KMS-11 (cell line): ENCODE measurements around the gene LVRN.

ENCODE experiments used
- H2AFZ ChIP-seq: fragments of 200-600 bp; sonication (generic); 2 replicates; pipeline ENCODE4 v1.6.1; 2016; ENCODE audit warnings: antibody characterized with exemption, mixed run types, low read depth
- H3K27ac ChIP-seq: fragments of 200-600 bp; sonication (generic); 2 replicates; pipeline ENCODE4 v1.6.1; 2016; ENCODE audit warnings: mild to moderate bottlenecking, mixed run types
- H3K27me3 ChIP-seq: fragments of 200-600 bp; sonication (generic); 2 replicates; pipeline ENCODE4 v1.6.1; 2017; ENCODE audit warnings: mild to moderate bottlenecking, low read depth, mixed run types, moderate library complexity; ENCODE audit not compliant: insufficient read depth
- H3K36me3 ChIP-seq: fragments of 200-600 bp; sonication (generic); 2 replicates; pipeline ENCODE4 v1.6.1; 2017; ENCODE audit warnings: mild to moderate bottlenecking, mixed run types; ENCODE audit not compliant: insufficient read depth
- H3K4me1 ChIP-seq: fragments of 200-600 bp; sonication (generic); 2 replicates; pipeline ENCODE4 v1.6.1; 2016; ENCODE audit warnings: mild to moderate bottlenecking, low read depth, mixed run types; ENCODE audit not compliant: poor library complexity, severe bottlenecking
- H3K4me2 ChIP-seq: fragments of 200-600 bp; sonication (generic); 2 replicates; pipeline ENCODE4 v1.7.0; 2016; ENCODE audit warnings: mild to moderate bottlenecking, mixed run types
- H3K4me3 ChIP-seq: fragments of 200-600 bp; sonication (generic); IDR thresholded peaks from 2 replicates; pipeline ENCODE4 v1.6.1; 2017; ENCODE audit warnings: low read depth, low read length, mixed read lengths; ENCODE audit not compliant: insufficient read depth
- H3K79me2 ChIP-seq: fragments of 200-600 bp; sonication (generic); 2 replicates; pipeline ENCODE4 v1.6.1; 2016; ENCODE audit warnings: low read depth, mixed run types; ENCODE audit not compliant: insufficient read depth
- H3K9ac ChIP-seq: fragments of 200-600 bp; sonication (generic); 2 replicates; pipeline ENCODE4 v1.6.1; 2016; ENCODE audit warnings: mild to moderate bottlenecking, mixed run types
- H4K20me1 ChIP-seq: fragments of 200-600 bp; sonication (generic); 2 replicates; pipeline ENCODE4 v1.6.1; 2016; ENCODE audit warnings: mild to moderate bottlenecking, mixed run types; ENCODE audit not compliant: insufficient read depth
- TF ChIP-seq, protein P1 (sequence below): fragments of 200-600 bp; sonication (generic); conservative IDR thresholded peaks from 2 replicates; pipeline ENCODE4 v1.6.1; 2017; ENCODE audit warnings: low read depth, mild to moderate bottlenecking, antibody characterized with exemption, low read length, moderate library complexity, mixed read lengths

Gene LVRN

GRCh38 chr5:115939059-115939458 lies 23.2 kb upstream of the LVRN start:
- no peaks in the 10 kb centered on the region for H4K20me1 ChIP-seq
- TF ChIP-seq, protein P1, sequence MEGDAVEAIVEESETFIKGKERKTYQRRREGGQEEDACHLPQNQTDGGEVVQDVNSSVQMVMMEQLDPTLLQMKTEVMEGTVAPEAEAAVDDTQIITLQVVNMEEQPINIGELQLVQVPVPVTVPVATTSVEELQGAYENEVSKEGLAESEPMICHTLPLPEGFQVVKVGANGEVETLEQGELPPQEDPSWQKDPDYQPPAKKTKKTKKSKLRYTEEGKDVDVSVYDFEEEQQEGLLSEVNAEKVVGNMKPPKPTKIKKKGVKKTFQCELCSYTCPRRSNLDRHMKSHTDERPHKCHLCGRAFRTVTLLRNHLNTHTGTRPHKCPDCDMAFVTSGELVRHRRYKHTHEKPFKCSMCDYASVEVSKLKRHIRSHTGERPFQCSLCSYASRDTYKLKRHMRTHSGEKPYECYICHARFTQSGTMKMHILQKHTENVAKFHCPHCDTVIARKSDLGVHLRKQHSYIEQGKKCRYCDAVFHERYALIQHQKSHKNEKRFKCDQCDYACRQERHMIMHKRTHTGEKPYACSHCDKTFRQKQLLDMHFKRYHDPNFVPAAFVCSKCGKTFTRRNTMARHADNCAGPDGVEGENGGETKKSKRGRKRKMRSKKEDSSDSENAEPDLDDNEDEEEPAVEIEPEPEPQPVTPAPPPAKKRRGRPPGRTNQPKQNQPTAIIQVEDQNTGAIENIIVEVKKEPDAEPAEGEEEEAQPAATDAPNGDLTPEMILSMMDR: no peak
- H3K9ac ChIP-seq: no peak overlapping the region
- H3K4me3 ChIP-seq: no peak overlapping the region
- H3K36me3 ChIP-seq: no peaks in the 10 kb centered on the region
- peaks cover 4% of the 10 kb centered on the region for H3K4me1 ChIP-seq
- H2AFZ ChIP-seq: no peak overlapping the region
- no peaks in the 10 kb centered on the region for H3K79me2 ChIP-seq
- H3K4me2 ChIP-seq: no peak overlapping the region
- H3K27ac ChIP-seq: no peak overlapping the region
- H3K27me3 ChIP-seq: no peaks in the 10 kb centered on the region

DNA sequence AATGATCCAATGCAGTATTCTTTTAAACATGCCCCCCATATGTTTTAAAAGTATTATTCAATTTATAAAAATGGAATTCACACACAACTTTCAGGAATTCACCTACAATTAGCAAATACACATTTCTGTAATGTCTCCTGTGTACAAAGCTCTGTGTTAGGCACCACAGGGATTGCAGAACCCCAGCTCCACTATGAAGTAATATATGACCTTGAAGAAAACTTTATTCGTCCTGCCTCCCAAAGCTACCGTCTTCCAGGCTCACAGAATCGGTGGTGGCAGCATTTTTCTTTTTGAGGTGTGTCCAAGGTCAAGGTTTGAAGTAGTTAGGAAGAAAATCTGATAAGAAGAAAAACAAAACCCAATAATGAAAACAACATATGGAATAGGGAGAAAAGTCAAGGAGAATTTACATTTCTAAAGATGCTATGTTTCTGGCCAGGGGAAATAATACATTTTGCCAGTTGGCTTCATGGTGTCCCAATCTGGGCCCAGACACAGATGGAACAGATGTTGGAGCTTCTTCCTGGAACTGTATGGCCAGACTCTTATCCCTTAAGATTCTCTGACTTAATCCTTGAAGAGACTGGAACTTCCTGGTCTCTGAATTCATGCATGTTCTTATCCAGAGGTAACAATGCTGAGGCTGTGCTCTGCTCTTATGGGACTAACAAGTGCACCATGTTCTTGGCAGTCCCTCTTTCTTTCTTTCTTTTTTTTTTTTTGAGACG lies 22.0 kb upstream of the LVRN start:
- Histone ChIP-seq H3K27me3 (no peaks in the 10 kb centered on the region), H3K9ac (no peak overlapping the region), H3K27ac (no peak overlapping the region), H4K20me1 (no peaks in the 10 kb centered on the region), H3K79me2 (no peaks in the 10 kb centered on the region), H3K4me3 (no peak overlapping the region), H3K4me2 (no peak overlapping the region), H3K4me1 (peaks cover 4% of the 10 kb centered on the region), H2AFZ (no peak overlapping the region), H3K36me3 (no peaks in the 10 kb centered on the region)
- TF ChIP-seq, protein P1: no peak

GRCh38 chr5:115941051-115941675 lies 21.1 kb upstream of the LVRN start:
- no peak overlapping the region for H3K27ac ChIP-seq
- H2AFZ ChIP-seq: no peak overlapping the region
- H4K20me1 ChIP-seq: no peaks in the 10 kb centered on the region
- no peaks in the 10 kb centered on the region for H3K79me2 ChIP-seq
- TF ChIP-seq, protein P1: no peak
- H3K4me3 ChIP-seq: no peak overlapping the region
- peaks cover 4% of the 10 kb centered on the region for H3K4me1 ChIP-seq
- no peaks in the 10 kb centered on the region for H3K36me3 ChIP-seq
- H3K27me3 ChIP-seq: no peaks in the 10 kb centered on the region
- H3K4me2 ChIP-seq: no peak overlapping the region
- no peak overlapping the region for H3K9ac ChIP-seq

GRCh38 chr5:115944501-115944900 lies 17.8 kb upstream of the LVRN start:
- Histone ChIP-seq H3K36me3 (no peaks in the 10 kb centered on the region), H3K9ac (no peak overlapping the region), H3K27me3 (no peaks in the 10 kb centered on the region), H3K4me2 (no peak overlapping the region), H3K4me3 (no peak overlapping the region), H2AFZ (no peak overlapping the region), H3K79me2 (no peaks in the 10 kb centered on the region), H4K20me1 (no peaks in the 10 kb centered on the region), H3K4me1 (peaks cover 4% of the 10 kb centered on the region), H3K27ac (no peak overlapping the region)
- TF ChIP-seq, protein P1: no peak
